ENCODE measurements around the gene EBI3.

EBI3 gene

DNA sequence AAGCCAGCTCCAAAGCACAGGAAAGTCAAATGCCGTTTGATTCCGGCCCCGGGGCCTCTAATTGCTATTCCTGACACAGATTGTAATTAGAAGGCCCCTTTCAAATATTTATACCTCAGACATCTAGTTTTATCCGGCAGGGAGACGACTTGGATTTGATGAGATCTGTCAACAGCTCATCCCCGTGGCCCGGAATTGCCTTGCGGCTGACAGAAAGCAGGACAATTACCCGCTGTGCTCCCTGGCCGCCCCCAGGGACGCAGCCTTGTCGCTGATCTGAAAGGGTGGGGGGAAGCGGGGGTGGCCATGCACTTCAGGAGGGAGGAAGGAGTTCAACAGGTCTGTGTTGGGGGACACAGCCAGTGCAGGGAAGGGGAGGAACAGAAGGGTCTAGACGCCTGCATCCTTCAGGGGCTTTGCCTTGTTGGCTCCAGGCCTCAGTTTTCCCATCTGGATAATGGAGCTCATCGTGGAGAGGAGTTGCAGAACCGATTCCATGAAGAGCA is 47.9 kb downstream of the EBI3 start:
- DNase-seq (ENCODE audit: low read depth) = no peak
- no peak overlapping the region for H3K4me3 ChIP-seq (ENCODE audit: low read length)
- no peak for TF ChIP-seq CTCF (conservative IDR thresholded peaks at IDR 0.05; ENCODE audit: low read depth, low read length)

GRCh38 chr19:4278010-4278409 is 48.7 kb downstream of the EBI3 start:
- no peak for DNase-seq (ENCODE audit: low read depth)
- H3K4me3 ChIP-seq (ENCODE audit: low read length) = no peak overlapping the region
- no peak for TF ChIP-seq CTCF (conservative IDR thresholded peaks at IDR 0.05; ENCODE audit: low read depth, low read length)

DNA sequence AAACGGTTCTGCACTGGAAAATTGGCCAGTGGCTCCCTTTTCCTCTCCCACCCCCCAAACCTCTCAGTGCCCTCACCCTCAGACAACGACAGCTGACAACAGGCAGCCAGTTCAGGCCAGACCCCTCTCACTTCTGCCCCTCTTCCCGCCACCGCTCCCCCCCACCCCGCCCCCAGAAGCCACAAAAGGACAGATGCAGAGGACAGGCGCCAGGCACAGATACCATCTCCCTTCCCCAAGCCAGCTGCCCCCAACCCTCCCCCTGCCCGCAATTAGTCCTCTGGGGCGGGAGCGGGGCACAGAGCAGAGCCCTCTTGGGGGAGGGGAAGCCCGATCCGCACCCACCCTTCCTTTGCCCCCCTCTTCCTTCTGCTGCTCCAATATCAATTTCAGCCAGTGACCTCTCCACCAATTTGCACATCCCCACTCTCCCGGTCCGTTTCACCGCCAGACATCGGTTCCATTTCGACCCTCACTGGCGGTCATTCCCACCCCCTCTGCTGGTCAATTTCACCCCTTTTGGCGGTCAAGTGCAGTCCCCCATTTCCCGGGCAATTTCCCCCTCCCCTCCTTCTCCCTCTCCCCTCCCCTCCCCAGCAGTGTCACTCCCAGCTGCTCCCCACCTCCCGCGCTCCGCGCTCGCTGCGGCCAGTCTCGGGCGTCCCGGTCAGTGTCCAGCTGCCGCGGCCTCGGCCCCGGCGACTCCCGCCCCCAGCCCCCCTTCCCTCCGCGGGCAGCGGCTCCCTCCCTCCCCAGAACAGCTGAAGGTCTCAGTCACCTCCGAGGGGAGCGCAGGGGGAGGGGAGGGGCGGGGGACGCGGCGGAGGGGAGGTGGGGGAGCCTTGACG is 49.3 kb downstream of the EBI3 start, which contains the start of gene SHD:
Gene SHD (plus strand): TSS at position 848 of the 848 bp plus-strand sequence. CDS start 798 bp downstream, outside the sequence.
- H3K4me3 ChIP-seq (ENCODE audit: low read length) = no peak within 1 kb of the TSS
- TF ChIP-seq CTCF (conservative IDR thresholded peaks at IDR 0.05; ENCODE audit: low read depth, low read length) = no peak
- DNase-seq (ENCODE audit: low read depth) = no peak

- no peak for DNase-seq (ENCODE audit: low read depth)
- H3K4me3 ChIP-seq (ENCODE audit: low read length) = no peak overlapping the region
- no peak for TF ChIP-seq CTCF (conservative IDR thresholded peaks at IDR 0.05; ENCODE audit: low read depth, low read length)
Measured at GRCh38 chr19:4279267-4279529, 49.9 kb downstream of the EBI3 start.

- H3K4me3 ChIP-seq (ENCODE audit: low read length) = no peak overlapping the region
- DNase-seq (ENCODE audit: low read depth) = no peak
- no peak for TF ChIP-seq CTCF (conservative IDR thresholded peaks at IDR 0.05; ENCODE audit: low read depth, low read length)
Measured at GRCh38 chr19:4279530-4280422, 50.5 kb downstream of the EBI3 start.

- TF ChIP-seq CTCF (conservative IDR thresholded peaks at IDR 0.05; ENCODE audit: low read depth, low read length) = no peak
- H3K4me3 ChIP-seq (ENCODE audit: low read length) = no peak overlapping the region
- no peak for DNase-seq (ENCODE audit: low read depth)
Measured at GRCh38 chr19:4284176-4284958, 55.0 kb downstream of the EBI3 start.
